ENCODE data around the gene DOCK3. TPM values are rescaled to one million over a fixed set of nuclear protein-coding genes. Genes with fewer than 3 reads are reported as not detected.
"Not testable (repeated sequence)": the region's sequence is repeated elsewhere in the genome, so short reads cannot be mapped to it uniquely, and the experiment has no call there.

DOCK3 gene
- total RNA-seq, 4 donors from 2014 or later: 5.5 to 10.0 (median 8.7) TPM

GRCh38 chr3:50737906-50738598, 63.3 kb downstream of the DOCK3 start:
- no peak overlapping the region for H3K27ac ChIP-seq
- H3K27me3 ChIP-seq: no peaks in the 10 kb centered on the region
- WGBS, 2 donors (ENCODE audit: low coverage in 1 of 2): 75 to 82% methylated on average over 4 of the region's 6 CpGs
- no peaks in the 10 kb centered on the region for H3K4me1 ChIP-seq
- ATAC-seq: no peak
- H3K9me3 ChIP-seq: peaks cover 0 to 18% (median 0%) of the 10 kb centered on the region in 3 donors
- no peaks in the 10 kb centered on the region for H3K36me3 ChIP-seq
- no peak overlapping the region for H3K4me3 ChIP-seq
- TF ChIP-seq POLR2A (IDR thresholded peaks at IDR 0.05): no peak
- TF ChIP-seq POLR2AphosphoS5 (IDR thresholded peaks at IDR 0.05): no peak
- TF ChIP-seq CTCF (IDR thresholded peaks at IDR 0.05): no peak
- TF ChIP-seq EP300 (IDR thresholded peaks at IDR 0.05): no peak

GRCh38 chr3:50743643-50744042, 68.9 kb downstream of the DOCK3 start:
- no peak for TF ChIP-seq POLR2AphosphoS5 (IDR thresholded peaks at IDR 0.05)
- TF ChIP-seq CTCF (IDR thresholded peaks at IDR 0.05): no peak
- no peak for TF ChIP-seq EP300 (IDR thresholded peaks at IDR 0.05)
- TF ChIP-seq POLR2A (IDR thresholded peaks at IDR 0.05): no peak
- 70 to 75% methylated on average over 1 of the region's 1 CpG for WGBS, 2 donors (ENCODE audit: low coverage in 1 of 2)

DNA sequence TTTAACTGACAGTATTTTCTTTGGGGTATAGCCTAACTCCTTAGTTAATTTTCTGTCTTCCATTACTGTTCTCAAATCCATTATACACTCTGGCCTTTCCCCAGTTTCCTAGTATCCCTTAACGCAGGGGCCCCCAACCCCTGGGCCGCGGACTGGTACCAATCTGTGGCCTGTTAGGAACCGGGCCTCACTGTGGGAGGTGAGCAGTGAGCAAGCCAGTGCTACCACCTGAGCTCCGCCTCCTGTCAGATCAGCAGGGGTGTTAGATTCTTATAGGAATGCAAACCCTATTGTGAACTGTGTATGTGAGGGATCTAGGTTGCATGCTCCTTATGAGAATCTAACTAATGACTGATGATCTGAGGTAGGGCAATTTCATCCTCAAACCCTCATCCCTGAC, 75.1 kb downstream of the DOCK3 start:
- Histone ChIP-seq H3K36me3 (no peaks in the 10 kb centered on the region), H3K27me3 (no peaks in the 10 kb centered on the region), H3K27ac (no peak overlapping the region), H3K4me3 (no peak overlapping the region), H3K4me1 (no peaks in the 10 kb centered on the region), H3K9me3 (peaks cover 0 to 5% (median 0%) of the 10 kb centered on the region in 3 donors)
- WGBS, 2 donors (ENCODE audit: low coverage in 1 of 2): 46 to 80% methylated on average over 1 to 3 of the region's 5 CpGs
- TF ChIP-seq CTCF (IDR thresholded peaks at IDR 0.05): no peak
- TF ChIP-seq POLR2AphosphoS5 (IDR thresholded peaks at IDR 0.05): no peak
- TF ChIP-seq EP300 (IDR thresholded peaks at IDR 0.05): no peak
- no peak for TF ChIP-seq POLR2A (IDR thresholded peaks at IDR 0.05)
- no peak for ATAC-seq

More at GRCh38 chr3:50743643-50744042, 68.9 kb downstream of the DOCK3 start:
- Histone ChIP-seq H3K27ac (no peak overlapping the region), H3K27me3 (no peaks in the 10 kb centered on the region), H3K9me3 (no peaks in the 10 kb centered on the region), H3K4me1 (no peaks in the 10 kb centered on the region), H3K4me3 (no peak overlapping the region), H3K36me3 (no peaks in the 10 kb centered on the region)
- ATAC-seq: no peak

DNA sequence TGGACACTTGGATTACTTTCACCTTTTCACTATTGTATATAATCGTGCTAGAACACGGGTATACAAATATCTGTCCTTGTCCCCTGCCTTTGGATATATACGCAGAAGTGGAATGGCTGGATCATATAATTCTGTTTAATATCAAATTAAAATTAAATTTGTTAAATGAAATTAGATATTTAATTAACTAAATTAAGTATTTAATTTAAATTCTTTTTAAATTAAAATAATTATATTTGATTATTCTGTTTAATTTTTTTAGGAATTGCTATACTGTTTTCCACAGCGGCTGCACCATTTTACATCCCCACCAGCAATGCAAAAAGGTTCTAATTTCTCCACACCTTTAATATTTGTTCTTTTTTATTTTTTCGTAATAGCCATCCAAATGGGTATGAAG, 84.3 kb downstream of the DOCK3 start:
- peaks cover 0 to 18% (median 0%) of the 10 kb centered on the region in 3 donors for H3K9me3 ChIP-seq
- H3K27me3 ChIP-seq: no peaks in the 10 kb centered on the region
- no peak overlapping the region for H3K4me3 ChIP-seq
- no peak for ATAC-seq
- H3K36me3 ChIP-seq: no peaks in the 10 kb centered on the region
- no peaks in the 10 kb centered on the region for H3K4me1 ChIP-seq
- TF ChIP-seq POLR2A (IDR thresholded peaks at IDR 0.05) (no peak), EP300 (IDR thresholded peaks at IDR 0.05) (no peak), POLR2AphosphoS5 (IDR thresholded peaks at IDR 0.05) (no peak), CTCF (IDR thresholded peaks at IDR 0.05) (no peak)
- WGBS, 2 donors (ENCODE audit: low coverage in 1 of 2): 95 to 100% methylated on average over 5 of the region's 5 CpGs
- no peak overlapping the region for H3K27ac ChIP-seq

DNA sequence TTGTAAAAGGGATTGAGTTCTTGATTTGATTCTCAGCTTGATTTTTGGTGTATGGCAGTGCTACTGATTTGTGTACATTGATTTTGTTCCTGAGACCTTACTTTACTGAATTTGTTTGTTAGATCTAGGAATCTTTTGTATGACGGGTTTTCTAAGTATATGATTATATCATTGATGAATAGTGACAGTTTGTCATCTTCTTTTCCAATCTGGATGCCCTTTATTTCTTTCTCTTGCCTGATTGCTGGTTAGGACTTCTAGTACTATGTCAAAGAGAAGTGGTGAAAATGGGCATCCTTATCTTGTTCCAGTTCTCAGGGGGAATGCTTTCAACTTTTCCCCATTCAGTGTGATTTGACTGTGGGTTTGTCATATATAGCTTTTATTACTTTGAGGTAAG, 103.0 kb downstream of the DOCK3 start:
- Histone ChIP-seq H3K27me3 (no peaks in the 10 kb centered on the region), H3K9me3 (no peaks in the 10 kb centered on the region), H3K4me1 (no peaks in the 10 kb centered on the region), H3K4me3 (no peak overlapping the region), H3K36me3 (no peaks in the 10 kb centered on the region), H3K27ac (no peak overlapping the region)
- ATAC-seq: no peak
- 65 to 67% methylated on average over 1 of the region's 1 CpG for WGBS, 2 donors (ENCODE audit: low coverage in 1 of 2)
- no peak for TF ChIP-seq CTCF (IDR thresholded peaks at IDR 0.05)
- no peak for TF ChIP-seq POLR2AphosphoS5 (IDR thresholded peaks at IDR 0.05)
- no peak for TF ChIP-seq EP300 (IDR thresholded peaks at IDR 0.05)
- no peak for TF ChIP-seq POLR2A (IDR thresholded peaks at IDR 0.05)

DNA sequence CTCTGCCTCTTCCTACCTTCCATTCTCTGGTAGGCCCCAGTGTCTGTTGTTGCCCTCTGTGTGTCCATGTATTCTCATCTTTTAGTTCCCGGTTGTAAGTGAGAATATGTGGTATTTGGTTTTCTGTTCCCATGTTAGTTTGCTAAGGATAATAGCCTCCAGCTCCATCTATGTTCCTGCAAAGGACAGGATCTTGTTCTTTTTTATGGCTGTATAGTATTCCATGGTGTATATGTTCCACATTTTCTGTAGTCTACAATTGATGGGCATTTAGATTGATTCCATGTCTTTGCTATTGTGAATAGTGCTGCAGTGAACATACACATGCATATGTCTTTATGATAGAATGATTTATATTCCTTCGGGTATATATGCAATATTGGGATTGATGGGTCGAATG, 107.0 kb downstream of the DOCK3 start:
- WGBS, 2 donors (ENCODE audit: low coverage in 1 of 2): 90 to 95% methylated on average over 3 of the region's 3 CpGs
- not testable (repeated sequence) for H3K4me3 ChIP-seq, H3K4me1 ChIP-seq, H3K27me3 ChIP-seq, H3K9me3 ChIP-seq, H3K27ac ChIP-seq, ATAC-seq, H3K36me3 ChIP-seq

All from gastroesophageal sphincter (tissue), 4 donors.